Liver (tissue), 3 donors: ENCODE results near the gene ITPKA.

Experiments used
- EGR1 ChIP-seq, 2 donors: IDR thresholded peaks; 2 replicates each; pipeline ENCODE4 v1.6.1; 2016 to 2018; ENCODE audit warnings: antibody characterized with exemption in 2 of 2, low read depth in 2 of 2
- JUND ChIP-seq, 2 donors: IDR thresholded peaks; 2 replicates each; pipeline ENCODE4 v1.6.1; 2016; ENCODE audit warnings: antibody characterized with exemption in 2 of 2
- TAF1 ChIP-seq: conservative IDR thresholded peaks from 2 replicates; pipeline ENCODE4 v1.6.1; 2016; ENCODE audit warnings: antibody characterized with exemption, mild to moderate bottlenecking
- YY1 ChIP-seq: IDR thresholded peaks from 2 replicates; pipeline ENCODE4 v1.6.1; 2016; ENCODE audit warnings: antibody characterized with exemption, mild to moderate bottlenecking
- TF ChIP-seq, protein P1 (sequence below): fragments of 150-350 bp; IDR thresholded peaks from 2 replicates; pipeline ENCODE4 v1.5.1; 2017; ENCODE audit warnings: improper control_type of control experiment, low read depth, low read length; ENCODE audit not compliant: missing input control
- TF ChIP-seq, protein P2 (sequence below): IDR thresholded peaks from 2 replicates; pipeline ENCODE4 v1.6.1; 2016; ENCODE audit warnings: antibody characterized with exemption
- TF ChIP-seq, protein P3 (sequence below): IDR thresholded peaks from 2 replicates; pipeline ENCODE4 v1.6.1; 2016; ENCODE audit warnings: antibody characterized with exemption
- TF ChIP-seq, protein P4 (sequence below): IDR thresholded peaks from 2 replicates; pipeline ENCODE4 v1.6.1; 2016; ENCODE audit warnings: antibody characterized with exemption, mild to moderate bottlenecking
- TF ChIP-seq, protein P5 (sequence below): IDR thresholded peaks from 2 replicates; pipeline ENCODE4 v1.6.1; 2016; ENCODE audit warnings: antibody characterized with exemption
- donor health status: healthy.
- donor health status: healthy.

DNA sequence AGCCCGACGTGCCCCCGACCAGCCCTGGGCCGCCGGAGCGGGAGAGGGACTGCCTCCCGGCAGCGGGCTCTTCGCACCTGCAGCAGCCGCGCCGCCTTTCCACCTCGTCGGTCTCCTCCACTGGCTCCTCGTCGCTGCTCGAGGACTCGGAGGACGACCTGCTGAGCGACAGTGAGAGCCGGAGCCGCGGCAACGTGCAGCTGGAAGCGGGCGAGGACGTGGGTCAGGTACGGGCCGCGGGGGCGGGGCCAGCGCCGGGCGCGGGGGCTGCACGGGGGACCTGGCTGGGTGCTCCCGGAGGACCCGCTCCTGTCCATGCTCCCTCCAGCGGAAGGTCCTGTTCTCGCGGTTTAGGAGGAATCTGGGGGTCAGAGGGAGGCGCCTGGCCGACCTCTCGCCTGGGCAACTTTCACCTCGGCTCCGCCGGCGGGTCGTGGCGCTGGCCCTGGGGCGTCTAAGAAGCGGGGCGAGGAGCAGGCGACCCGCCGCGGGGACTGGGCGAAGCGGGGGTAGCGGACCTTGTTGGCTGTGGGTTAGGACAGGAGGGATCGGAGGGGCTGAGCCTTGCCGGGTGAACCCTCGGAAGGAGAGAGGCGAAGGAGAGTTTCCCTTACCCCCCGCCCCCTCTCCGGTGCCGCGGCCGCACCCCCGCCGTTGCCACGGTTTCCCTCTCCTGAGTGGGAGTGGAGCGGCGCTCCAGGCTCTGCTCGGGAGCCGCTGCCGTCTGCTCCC lies 682 bp downstream of the ITPKA start:
- TF ChIP-seq TAF1 (no peak), EGR1 (IDR thresholded peaks at IDR 0.05; ENCODE audit: low read depth in 2 of 2) (no peak), JUND (IDR thresholded peaks at IDR 0.05) (no peak), YY1 (no peak)
- TF ChIP-seq, protein P1, sequence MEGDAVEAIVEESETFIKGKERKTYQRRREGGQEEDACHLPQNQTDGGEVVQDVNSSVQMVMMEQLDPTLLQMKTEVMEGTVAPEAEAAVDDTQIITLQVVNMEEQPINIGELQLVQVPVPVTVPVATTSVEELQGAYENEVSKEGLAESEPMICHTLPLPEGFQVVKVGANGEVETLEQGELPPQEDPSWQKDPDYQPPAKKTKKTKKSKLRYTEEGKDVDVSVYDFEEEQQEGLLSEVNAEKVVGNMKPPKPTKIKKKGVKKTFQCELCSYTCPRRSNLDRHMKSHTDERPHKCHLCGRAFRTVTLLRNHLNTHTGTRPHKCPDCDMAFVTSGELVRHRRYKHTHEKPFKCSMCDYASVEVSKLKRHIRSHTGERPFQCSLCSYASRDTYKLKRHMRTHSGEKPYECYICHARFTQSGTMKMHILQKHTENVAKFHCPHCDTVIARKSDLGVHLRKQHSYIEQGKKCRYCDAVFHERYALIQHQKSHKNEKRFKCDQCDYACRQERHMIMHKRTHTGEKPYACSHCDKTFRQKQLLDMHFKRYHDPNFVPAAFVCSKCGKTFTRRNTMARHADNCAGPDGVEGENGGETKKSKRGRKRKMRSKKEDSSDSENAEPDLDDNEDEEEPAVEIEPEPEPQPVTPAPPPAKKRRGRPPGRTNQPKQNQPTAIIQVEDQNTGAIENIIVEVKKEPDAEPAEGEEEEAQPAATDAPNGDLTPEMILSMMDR: no peak
- TF ChIP-seq, protein P2, sequence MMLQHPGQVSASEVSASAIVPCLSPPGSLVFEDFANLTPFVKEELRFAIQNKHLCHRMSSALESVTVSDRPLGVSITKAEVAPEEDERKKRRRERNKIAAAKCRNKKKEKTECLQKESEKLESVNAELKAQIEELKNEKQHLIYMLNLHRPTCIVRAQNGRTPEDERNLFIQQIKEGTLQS: no peak
- TF ChIP-seq, protein P3, sequence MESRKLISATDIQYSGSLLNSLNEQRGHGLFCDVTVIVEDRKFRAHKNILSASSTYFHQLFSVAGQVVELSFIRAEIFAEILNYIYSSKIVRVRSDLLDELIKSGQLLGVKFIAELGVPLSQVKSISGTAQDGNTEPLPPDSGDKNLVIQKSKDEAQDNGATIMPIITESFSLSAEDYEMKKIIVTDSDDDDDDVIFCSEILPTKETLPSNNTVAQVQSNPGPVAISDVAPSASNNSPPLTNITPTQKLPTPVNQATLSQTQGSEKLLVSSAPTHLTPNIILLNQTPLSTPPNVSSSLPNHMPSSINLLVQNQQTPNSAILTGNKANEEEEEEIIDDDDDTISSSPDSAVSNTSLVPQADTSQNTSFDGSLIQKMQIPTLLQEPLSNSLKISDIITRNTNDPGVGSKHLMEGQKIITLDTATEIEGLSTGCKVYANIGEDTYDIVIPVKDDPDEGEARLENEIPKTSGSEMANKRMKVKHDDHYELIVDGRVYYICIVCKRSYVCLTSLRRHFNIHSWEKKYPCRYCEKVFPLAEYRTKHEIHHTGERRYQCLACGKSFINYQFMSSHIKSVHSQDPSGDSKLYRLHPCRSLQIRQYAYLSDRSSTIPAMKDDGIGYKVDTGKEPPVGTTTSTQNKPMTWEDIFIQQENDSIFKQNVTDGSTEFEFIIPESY: no peak
- TF ChIP-seq, protein P4, sequence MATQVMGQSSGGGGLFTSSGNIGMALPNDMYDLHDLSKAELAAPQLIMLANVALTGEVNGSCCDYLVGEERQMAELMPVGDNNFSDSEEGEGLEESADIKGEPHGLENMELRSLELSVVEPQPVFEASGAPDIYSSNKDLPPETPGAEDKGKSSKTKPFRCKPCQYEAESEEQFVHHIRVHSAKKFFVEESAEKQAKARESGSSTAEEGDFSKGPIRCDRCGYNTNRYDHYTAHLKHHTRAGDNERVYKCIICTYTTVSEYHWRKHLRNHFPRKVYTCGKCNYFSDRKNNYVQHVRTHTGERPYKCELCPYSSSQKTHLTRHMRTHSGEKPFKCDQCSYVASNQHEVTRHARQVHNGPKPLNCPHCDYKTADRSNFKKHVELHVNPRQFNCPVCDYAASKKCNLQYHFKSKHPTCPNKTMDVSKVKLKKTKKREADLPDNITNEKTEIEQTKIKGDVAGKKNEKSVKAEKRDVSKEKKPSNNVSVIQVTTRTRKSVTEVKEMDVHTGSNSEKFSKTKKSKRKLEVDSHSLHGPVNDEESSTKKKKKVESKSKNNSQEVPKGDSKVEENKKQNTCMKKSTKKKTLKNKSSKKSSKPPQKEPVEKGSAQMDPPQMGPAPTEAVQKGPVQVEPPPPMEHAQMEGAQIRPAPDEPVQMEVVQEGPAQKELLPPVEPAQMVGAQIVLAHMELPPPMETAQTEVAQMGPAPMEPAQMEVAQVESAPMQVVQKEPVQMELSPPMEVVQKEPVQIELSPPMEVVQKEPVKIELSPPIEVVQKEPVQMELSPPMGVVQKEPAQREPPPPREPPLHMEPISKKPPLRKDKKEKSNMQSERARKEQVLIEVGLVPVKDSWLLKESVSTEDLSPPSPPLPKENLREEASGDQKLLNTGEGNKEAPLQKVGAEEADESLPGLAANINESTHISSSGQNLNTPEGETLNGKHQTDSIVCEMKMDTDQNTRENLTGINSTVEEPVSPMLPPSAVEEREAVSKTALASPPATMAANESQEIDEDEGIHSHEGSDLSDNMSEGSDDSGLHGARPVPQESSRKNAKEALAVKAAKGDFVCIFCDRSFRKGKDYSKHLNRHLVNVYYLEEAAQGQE: no peak
- TF ChIP-seq, protein P5, sequence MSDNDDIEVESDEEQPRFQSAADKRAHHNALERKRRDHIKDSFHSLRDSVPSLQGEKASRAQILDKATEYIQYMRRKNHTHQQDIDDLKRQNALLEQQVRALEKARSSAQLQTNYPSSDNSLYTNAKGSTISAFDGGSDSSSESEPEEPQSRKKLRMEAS: no peak
